ENCODE results near the gene XPA. TPM values are rescaled to one million over a fixed set of nuclear protein-coding genes. Genes with fewer than 3 reads are reported as not detected.
"Not testable (repeated sequence)": the region's sequence is repeated elsewhere in the genome, so short reads cannot be mapped to it uniquely, and the experiment has no call there.

The XPA gene
- 10 to 100 TPM; 10.0 to 10.1 TPM for total RNA-seq
- long read RNA-seq, transcript XPA-201 (6 exons, 1,417 nt): major isoform, 10 of 18 reads
- long read RNA-seq, partial matches to known transcripts: 6 of 18 reads
- long read RNA-seq, other reads (novel, unspliced or antisense): 2 of 18 reads

- intact Hi-C loops (cut with DNase I, micrococcal nuclease): no loop called here
- DNase-seq: peak; percentile 97 to 98
- peak; percentile 97 for ATAC-seq
These were observed at the start of gene XPA for GRCh38 chr9:97696803-97697601. TSS of gene XPA (minus strand) at chr9:97697340. CDS start at chr9:97697292, 48 bp downstream.

GRCh38 chr9:97744710-97745708 lies 47.9 kb upstream of the XPA start:
- intact Hi-C loops (cut with DNase I, micrococcal nuclease): no loop called here
- DNase-seq: no peak
- ATAC-seq: no peak

DNA sequence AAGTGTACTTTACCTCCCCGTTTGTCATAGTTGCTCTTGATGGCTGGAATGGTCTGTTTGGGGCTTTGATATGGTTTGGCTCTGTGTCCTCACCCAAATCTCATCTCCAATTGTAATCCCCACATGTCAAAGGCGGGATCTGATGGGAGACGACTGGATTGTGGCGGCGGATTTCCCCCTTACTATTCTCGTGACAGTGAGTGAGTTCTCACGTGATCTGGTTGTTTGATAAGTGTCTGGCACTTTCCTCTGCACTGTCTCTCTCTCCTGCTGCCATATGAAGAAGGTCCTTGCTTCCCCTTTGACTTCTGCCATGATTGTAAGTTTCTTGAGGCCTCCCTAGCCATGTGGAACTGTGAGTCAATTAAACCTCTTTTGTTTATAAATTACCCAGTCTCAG lies 46.9 kb upstream of the XPA start:
- intact Hi-C loops (cut with DNase I, micrococcal nuclease); DNase-seq; ATAC-seq: not testable (repeated sequence)

- ATAC-seq (no peak), DNase-seq (no peak)
- intact Hi-C loops (cut with DNase I, micrococcal nuclease): no loop called here
These were observed 45.4 kb upstream of the XPA start for GRCh38 chr9:97742545-97742944.

DNA sequence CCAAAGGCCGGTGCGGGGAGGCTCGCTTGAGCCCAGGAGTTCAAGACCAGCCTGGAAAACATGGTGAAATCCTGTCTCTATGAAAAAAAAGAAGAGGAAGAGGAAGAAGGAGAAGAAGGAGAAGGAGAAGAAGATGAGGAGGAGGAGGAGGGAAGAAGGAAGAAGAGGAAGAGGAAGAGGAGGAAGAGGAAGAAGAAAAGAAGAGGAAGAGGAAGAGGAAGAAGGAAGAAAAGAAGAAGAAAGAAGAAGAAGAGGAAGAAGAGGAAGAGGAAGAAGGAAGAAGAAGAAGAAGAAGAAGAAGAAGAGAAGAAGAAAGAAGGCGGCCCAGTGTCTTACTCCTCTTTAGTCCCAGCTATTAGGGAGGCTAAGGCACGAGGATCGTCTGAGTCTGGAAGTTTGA lies 44.8 kb upstream of the XPA start:
- ATAC-seq: no peak
- intact Hi-C loops (cut with DNase I, micrococcal nuclease): no loop called here
- DNase-seq: no peak

GRCh38 chr9:97740848-97741821 lies 44.0 kb upstream of the XPA start:
- intact Hi-C loops (cut with DNase I, micrococcal nuclease): no loop called here
- ATAC-seq (peak; percentile 84), DNase-seq (peak; percentile 34 to 42)

DNA sequence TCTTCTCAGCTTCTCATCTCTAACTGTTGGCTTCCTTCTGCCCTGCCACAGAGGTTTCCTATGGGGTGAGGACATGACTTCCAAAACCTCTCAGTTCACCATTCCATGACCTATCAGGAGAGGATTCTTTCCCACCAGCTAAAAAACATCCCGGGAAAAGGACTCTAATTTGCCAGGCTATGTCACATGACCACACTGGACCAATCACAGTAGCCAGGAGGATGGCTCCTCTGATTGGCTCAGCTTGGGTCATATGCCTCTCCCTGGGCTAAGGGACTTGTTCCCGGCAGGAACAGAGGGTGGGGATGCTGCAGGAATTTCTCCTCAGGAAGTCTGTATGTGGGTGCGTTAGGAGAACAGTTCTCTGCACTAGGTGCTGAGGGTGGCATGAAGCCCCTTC lies 40.3 kb upstream of the XPA start:
- intact Hi-C loops (cut with DNase I, micrococcal nuclease): no loop called here
- DNase-seq (no peak), ATAC-seq (no peak)

GRCh38 chr9:97735070-97735600 lies 38.0 kb upstream of the XPA start:
- no peak for ATAC-seq
- intact Hi-C loops (cut with DNase I, micrococcal nuclease): no loop called here

DNA sequence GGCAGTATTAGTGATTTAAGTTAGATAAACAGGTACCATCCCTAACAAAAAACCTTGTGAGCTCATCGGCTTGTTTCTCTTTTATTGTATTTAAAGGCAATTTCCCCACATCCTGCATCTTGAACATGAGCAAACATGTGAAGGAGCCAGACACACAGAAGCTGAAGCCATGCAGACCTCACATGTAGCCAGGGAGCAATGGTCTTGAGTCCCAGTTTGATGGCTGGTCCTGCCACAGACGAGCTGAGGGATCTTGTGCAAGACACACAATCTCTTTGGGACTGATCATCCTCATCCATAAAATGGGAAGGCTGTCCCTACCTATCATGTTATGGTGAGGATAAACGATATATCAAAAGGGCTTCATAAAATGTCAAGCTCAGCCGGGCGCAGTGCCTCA lies 29.6 kb upstream of the XPA start:
- intact Hi-C loops (cut with DNase I, micrococcal nuclease): no loop called here
- ATAC-seq: no peak

More at GRCh38 chr9:97735070-97735600, 38.0 kb upstream of the XPA start:
- no peak for DNase-seq

DNA sequence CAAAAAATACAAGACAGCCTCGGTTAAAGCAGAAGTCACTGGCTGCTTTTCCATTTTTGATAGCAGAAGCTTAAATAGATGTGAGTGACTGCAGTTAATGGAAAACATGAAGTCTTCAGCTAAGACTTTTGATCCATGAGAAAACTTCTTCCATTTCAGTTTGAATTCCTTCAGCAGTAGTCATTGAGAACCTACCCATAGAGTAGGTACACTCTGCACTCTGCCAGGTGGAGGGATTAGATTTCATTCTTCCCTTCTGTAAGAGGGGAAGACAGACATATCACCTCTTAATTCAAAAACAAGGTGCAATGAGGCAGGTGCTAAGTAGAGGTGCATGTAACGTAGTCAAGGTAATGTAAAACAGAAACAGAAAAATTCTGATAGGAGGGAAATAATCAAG lies 26.7 kb upstream of the XPA start:
- no peak for DNase-seq
- intact Hi-C loops (cut with DNase I, micrococcal nuclease): no loop called here
- ATAC-seq: no peak

More for the DNA sequence above, 29.6 kb upstream of the XPA start:
- no peak for DNase-seq

GRCh38 chr9:97722331-97722730 lies 25.2 kb upstream of the XPA start:
- ATAC-seq: no peak
- no peak for DNase-seq
- intact Hi-C loops (cut with DNase I, micrococcal nuclease): no loop called here

GRCh38 chr9:97721396-97721795 lies 24.3 kb upstream of the XPA start:
- intact Hi-C loops (cut with DNase I, micrococcal nuclease): no loop called here
- ATAC-seq (no peak), DNase-seq (no peak)

- no peak for ATAC-seq
- no peak for DNase-seq
- intact Hi-C loops (cut with DNase I, micrococcal nuclease): no loop called here
These were observed 20.7 kb upstream of the XPA start for GRCh38 chr9:97717866-97718265.

GRCh38 chr9:97714435-97714834 lies 17.3 kb upstream of the XPA start:
- ATAC-seq (no peak), DNase-seq (no peak)
- intact Hi-C loops (cut with DNase I, micrococcal nuclease): loop anchor here in 1 of 2 donors (5.0 kb wide), 1 partner anchor 178 kb away; no protein-coding TSS in a partner anchor

- intact Hi-C loops (cut with DNase I, micrococcal nuclease): loop anchor here in 1 of 2 donors (5.0 kb wide), 1 partner anchor 181 kb away; no protein-coding TSS in a partner anchor
- ATAC-seq (no peak), DNase-seq (no peak)
These were observed 14.1 kb upstream of the XPA start for GRCh38 chr9:97711223-97711626.

GRCh38 chr9:97710356-97711222 lies 13.4 kb upstream of the XPA start:
- intact Hi-C loops (cut with DNase I, micrococcal nuclease): loop anchor here in 1 of 2 donors (5.0 kb wide), 1 partner anchor 182 kb away; no protein-coding TSS in a partner anchor
- ATAC-seq: peak; percentile 86
- DNase-seq: peak in 1 of 2 donors; percentile 48

GRCh38 chr9:97706246-97706645 lies 9.1 kb upstream of the XPA start:
- ATAC-seq: no peak
- intact Hi-C loops (cut with DNase I, micrococcal nuclease): loop anchor here in 1 of 2 donors (5.0 kb wide), 1 partner anchor 196 kb away; no protein-coding TSS in a partner anchor
- DNase-seq: no peak

Data from left colon (tissue), 2 donors.